Activated CD4-positive, alpha-beta T cell treated with anti-CD3 and anti-CD28 coated beads, Interleukin-2, Interleukin-4, amounts not matched to agents 100 ng/mL and 50 ng/mL, durations not matched to agents 16 hours and 8 hours (primary cell): ENCODE measurements around the gene DHRS12.
"Not testable (repeated sequence)": the region's sequence is repeated elsewhere in the genome, so short reads cannot be mapped to it uniquely, and the experiment has no call there.

Experiments
- DNase-seq: peaks from one replicate; pipeline ENCODE4 v3.0.0-alpha.2; 2020; ENCODE audit warnings: low spot score

DHRS12 gene

DNA sequence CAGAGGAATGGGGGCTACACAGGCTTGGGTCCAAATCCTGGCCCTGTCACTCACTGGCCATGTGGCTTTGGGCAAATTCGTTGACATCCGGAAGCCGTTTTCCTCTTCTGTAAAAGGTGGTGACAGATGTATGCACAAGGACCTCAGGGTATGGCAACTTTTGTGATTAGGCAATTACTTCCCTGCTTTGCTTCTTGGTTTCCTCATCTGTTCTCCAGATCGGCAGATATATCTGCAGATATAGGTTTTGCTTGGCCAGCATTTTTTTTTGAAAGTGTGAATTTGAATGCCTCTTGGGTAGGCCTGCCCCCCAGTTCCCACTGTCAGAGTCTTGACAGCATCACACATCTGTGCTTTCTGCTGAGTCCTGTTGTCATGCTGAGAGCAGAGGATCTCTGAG lies 23.3 kb upstream of the DHRS12 start:
- DNase-seq: no peak

DNA sequence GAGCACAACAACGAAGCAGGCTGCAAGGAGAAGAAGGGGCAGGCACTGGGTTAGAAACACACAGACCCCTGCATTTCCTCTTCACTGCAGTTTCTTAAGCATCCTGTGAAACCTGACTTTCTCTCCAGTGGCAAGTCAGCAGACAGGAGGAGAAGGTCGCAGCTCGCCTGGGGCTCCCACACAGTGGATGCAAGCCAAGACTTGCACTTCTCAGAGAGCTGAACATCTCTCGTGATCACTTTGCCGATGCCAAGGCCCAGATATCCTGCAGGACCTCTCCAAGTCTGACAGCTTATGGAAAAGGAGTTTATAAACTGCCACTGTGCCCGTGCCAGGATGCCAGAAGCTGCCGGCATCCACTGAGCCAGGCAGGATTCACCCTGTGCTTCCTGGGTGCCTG lies 22.6 kb upstream of the DHRS12 start:
- no peak for DNase-seq

DNA sequence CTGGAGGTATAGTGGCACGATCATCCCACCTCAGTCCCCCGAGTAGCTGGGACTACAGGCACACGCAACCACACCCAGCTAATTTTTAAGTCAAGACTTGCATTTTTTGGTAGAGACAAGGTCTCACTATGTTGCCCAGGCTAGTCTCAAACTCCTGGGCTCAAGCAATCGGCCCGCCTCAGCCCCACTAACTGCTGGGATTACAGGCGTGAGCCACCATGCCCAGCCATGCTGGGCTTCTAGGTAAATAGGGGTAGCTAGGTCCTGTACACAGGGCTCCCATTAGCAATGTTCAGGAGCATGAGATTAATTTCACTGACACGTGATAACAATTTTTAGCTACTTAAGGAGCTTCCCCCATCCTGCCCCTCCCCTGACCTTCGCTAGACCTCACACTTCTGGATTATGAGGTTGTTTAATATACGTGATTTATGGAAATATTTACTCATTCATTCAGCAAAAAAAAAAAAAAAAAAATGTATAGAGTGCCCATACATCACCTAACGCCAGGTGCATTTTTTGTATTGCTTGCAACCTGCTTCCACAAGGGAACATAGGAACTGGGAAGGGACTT lies 21.8 kb upstream of the DHRS12 start:
- no peak for DNase-seq

DNA sequence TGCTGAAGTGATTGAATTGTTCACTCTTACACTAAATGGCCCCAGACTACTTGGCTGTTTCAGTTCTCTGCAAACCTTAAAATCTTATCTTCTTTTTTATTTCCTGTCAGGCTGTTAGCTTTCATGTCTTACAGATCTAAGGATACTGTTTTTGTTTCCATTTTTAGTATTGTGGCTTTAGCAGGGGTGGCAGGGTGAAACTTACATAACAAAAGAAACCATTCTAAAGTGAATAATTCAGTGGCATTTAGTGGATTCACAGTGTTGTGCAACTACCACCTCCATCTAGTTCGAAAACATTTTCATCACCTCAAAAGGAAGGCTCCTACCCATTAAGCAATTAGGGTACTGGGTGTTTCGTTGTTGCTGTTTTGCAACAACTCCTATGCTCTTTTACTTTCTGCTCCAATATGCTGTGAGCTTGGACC lies 21.2 kb upstream of the DHRS12 start:
- DNase-seq: peak; percentile 76

DNA sequence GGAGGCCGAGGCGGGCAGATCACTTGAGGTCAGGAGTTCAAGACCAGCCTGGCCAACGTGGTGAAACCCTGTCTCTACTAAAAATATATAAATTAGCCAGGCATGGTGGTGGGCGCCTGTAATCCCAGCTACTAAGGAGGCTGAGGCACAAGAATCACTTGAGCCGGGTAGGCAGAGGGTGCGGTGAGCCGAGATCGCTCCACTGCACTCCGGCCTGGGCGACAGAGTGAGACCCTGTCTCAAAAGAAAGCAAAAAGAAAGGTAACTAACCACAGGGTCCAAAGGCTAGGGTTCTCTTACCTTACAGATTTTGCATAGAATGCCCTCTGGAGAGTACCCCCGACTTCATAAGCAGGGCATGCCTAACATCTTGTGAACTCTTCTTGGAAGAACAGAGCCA lies 20.7 kb upstream of the DHRS12 start:
- DNase-seq: not testable (repeated sequence)

DNA sequence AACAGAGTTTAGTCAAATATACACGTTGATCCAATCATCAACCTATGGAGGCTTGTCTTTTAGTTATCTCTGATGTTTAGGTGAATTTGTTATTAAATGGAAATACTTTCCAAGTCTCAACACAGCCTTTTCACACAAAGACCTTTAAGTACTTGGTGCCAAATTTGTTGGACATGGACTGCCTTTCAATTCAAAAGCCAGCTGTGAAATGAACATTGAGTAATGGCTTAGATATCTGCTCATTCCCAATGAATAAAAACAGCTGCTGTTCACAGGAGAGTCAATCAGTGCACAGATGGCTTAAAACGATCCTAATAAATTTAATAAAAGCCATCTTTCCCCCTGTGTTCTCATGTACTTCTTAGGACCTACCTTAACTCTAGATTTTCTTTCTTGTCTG lies 19.9 kb upstream of the DHRS12 start:
- DNase-seq: no peak

DNA sequence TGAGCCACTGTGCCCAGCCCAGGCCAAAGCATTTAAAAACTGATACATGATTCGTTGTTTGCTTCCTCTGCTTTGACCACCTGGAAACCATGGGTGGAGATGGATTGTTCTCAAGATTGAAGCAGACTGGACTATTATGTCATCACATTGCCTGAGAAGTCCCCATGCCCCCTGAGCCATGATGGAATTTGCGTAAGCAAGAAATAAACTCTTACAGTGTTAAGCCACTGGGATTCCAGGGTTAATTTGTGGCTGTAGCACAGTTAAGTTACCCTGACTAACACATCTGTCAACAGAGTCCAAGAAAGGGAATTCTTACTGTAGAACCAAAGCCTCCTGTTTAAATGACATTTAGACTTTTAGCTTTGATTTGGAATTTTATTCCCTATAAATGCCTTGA lies 19.4 kb upstream of the DHRS12 start:
- DNase-seq: no peak

DNA sequence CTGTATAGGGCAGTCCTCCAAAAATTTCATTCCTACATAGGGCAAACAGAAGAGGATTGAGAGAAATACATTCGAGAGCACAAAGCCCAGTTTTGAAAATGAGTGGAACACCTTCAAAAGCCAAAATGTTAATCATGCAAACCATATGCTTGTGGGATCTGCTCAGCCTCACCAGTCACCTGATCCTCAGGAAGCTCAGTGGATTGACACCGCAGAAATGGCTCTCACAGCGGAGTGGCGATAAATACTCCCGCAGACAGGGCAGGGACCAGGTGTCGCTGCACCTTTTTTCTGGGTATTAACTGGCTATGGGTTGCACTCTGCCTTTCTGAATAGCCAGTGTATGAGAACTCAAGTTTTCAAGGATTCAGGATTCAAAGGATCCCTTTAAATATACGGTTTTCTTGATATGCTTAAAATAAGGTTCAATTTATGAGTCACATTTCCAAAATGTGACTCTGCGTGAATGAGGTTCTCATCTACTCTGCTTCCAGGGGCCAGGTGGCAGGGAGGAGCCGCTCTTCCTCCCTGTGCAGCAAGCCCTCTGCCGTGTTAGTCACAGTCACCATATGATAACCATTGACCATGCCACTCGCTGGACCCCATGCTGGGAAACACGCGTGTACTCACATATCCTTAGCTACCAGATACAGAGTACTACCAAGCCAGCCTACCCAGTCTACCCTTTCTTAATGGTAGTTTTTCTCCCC lies 18.3 kb upstream of the DHRS12 start:
- DNase-seq: peak; percentile 35

DNA sequence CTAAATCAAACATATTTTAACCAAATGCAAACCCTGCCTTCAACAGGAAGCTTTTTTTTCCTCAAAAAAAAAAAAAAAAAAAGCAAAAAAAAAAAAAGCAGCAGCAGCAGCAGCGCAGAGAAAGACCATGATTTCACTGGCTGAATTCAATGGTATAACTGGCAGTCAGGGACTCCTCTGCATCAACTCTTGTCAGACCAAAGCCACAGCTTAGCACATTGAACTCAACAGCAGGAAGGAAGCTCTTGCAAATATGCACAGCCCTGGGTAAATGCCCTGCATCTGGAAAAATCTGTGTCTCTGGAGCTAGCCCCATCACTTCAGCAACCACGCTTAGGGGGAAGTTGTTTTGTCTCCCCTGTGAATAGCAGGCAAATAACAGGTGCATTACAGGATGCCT lies 17.6 kb upstream of the DHRS12 start:
- DNase-seq: peak; percentile 34

DNA sequence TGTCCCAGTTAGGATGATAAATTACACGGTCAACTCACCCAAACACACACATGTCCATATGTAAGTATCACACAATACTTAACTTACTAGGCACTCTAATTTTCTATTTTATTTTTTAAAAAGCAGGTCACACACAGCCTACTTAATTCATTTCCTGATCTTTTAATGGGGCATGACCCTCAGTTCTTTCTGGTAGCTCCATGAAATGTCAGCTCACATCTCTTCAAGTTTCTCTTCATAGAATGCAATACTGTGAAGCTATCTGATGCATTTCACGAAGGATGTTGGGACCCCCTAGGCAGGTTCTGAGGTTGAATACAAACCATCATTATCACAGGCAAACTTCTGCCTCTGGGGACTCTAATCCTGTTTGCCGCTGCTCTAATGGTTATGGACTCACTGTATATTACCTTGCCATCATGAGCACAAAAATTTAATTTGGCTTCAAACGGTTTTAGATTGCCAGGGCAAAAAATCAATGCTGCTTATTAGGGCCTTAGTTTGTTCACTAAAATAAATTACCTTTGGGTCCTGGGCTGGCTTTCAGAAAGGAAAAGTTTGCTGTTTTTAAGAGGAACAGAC lies 16.1 kb upstream of the DHRS12 start:
- no peak for DNase-seq

DNA sequence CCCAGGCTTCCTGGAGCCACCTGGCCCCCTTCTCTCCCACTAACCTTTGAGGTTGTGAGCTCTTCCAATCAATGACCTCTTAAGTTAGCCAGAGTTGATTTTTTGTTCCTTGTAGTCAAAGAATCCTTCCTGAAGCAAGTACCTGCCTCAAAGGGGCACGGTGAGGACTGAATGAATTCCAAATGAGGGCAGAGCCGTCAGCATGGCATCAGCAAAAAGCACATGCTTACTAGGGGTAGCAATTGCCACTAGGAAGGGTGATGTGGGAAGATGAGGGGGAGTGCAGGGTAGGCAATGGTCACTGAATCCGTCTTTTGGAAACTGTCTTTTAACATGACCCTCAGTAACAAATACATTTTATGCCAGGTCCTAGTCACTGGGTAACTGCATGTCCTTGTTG lies 15.6 kb upstream of the DHRS12 start:
- no peak for DNase-seq

DNA sequence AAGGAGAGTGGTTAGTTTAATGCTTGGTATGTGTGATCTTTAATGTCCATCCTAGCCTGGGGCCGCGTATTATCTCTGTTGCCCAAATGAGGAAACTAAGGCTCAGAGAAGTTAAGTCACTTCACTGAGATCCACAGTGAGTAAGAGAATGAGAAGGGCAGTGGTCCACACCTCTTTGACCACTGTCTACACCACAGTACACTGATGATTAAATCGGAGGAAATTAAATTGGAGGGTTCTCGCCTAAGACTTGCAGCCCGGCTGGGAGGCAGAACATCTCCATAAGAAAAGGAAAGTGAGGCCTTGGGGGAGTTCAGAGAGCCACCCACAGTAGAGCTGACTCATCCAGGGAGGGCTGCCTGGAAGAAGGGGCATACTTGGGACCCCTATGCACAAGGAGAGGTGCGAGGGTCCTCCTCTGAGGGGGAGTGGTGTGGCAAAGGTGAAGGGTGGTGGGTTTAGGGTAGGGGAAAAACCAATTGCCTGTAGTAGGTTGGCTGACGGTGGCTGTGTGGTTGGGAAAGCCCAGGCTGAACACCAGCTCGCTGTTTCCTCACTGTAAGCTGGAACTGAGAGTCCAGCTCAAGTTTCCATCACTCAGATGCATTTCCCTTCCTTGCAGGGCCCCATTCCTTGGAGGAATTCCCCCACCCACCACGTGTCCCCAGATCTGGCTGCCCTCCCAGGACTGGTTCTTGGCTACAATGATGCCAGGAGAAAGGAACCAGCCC lies 15.0 kb upstream of the DHRS12 start:
- no peak for DNase-seq

DNA sequence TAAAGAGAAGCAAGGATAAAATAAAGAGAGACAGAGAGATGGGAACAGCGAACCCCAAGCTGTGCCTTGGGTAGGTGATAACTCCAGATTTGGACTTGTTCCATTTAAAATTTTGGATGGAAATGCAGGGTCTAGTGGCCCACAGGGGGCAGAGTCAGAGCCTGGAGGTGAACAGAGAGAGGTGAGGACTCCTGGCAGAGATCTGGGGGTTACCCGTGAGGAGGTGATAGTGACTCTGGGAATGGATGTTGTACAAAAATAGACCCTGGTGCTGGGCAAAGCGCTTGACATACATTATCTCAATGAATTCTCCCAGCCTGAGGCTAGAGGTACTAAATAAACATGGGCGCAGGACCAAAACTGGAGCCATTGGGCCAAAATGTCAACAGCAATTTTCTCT lies 14.3 kb upstream of the DHRS12 start:
- DNase-seq: no peak

DNA sequence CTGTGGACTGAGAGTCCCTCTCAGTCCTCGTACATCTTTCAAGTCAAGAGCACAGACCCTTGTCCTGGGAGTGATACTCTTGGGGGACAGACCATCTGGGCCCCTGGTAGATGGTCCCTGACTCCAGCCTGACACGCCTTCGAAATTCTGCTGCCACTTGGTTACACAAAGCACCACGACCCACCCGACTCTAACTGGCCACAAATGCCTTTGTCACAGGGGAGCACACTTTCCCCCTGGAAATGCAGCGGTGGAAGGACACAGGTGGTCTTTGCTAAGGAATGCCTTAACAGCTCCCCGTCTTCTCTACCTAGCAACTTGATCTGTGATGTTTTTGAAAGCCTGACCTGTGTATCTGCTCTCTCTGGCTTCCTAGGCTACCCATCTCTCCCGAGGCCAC lies 13.8 kb upstream of the DHRS12 start:
- no peak for DNase-seq

DNA sequence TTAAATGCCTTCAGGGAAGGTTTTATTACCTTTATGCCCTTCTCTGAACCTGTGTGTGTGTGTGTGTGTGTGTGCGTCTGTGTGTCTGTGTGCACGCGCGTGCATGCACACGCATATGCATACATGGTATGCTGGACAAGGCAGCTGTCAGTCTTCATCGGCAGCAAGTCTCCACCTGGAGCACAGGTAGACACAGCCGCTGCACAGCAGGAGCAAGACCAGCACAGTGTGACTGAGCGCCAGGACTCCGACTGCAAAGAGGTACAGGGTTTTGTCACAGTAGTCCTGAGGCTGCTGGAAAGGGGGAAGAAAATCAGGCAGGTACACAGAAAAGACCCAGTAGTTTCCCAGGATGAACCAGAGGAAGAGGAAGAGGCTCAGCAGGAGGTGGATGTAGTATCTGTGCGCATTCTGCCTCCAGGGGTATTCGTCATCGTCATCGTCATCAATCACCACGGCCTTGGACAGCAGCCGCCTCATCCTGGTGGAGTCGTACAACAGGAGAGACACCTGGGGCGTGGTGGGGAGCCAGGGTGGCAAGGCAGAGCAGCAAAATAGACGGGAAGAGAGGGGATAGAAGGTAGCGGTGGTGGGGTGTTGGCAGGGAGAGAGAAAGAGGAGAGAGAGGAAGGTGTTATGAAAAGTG lies 12.8 kb upstream of the DHRS12 start:
- DNase-seq: no peak

DNA sequence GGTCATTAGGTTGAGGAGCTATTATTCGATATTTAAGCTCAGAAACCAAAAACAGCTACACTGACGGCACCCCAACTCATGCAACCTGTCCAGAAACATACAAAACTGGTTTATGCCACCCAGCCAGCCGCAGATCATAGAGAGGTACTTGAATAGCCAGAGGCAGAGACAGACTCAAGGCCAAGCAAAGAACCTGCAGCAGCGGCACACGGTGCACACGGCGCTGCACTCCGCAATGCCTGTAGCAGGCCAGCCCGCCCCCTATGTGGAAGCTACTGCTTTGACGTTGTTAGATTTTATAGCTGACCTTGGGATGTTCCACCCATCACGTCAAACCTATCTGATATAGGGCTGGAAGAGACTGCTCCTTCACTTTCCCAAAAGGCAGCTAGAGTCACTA lies 11.9 kb upstream of the DHRS12 start:
- DNase-seq: no peak

DNA sequence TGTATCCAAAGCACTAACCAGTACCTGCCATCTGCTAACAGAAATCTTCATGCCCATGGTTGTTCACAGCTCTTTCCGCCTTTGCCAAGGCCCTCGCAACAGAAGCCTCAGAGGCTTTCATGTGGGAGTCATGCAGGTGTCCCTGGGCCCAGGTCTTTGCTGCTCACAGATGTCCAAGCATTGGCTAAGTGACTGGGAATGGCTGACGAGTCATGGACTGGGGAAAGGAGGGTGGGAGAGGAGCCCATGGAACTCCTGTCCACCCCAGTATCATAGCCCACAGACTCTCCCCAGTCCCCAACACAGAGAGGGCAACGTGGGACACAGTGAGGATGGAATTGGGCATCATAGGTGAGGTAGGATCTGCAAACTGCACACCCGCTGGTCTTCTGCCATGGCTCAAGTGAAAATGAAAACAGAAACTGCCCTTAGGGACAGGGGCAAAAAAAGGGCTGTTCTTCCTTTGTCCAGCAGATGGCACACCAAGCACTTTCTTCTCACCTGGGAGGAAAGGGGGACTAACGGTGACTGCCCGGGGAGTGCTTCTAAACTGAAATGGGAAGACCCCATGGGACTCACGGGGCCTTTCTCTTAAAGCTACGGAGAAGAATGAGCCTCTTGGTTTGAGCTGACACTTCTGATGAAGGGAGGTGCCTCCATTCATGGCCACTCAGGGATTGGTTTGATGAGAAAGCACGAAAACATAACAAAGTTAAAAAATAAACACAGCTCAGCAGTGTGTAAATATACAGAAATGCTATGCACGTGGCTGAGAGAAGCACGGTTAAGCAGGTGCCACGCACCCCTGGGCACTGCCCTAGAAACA lies 11.1 kb upstream of the DHRS12 start:
- DNase-seq: peak; percentile 79

DNA sequence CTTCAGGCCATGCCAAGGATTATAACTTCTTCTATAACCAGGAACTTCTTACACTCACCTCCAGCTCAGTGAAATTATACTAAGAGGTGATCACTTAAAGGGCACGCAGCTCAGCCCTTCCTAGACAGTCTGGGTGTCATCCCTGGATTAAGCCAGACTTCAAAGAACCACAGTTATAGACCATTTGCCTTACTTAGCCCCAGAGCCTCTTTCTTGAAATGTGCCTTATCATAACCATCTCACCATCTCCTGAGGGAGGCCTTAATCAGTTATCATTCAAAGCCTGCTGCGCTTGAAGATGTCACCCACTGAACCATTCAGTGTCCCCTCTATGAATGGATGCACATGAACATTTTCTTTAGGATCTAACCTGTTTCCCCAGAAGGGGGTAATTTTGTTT lies 10.1 kb upstream of the DHRS12 start:
- DNase-seq: no peak

DNA sequence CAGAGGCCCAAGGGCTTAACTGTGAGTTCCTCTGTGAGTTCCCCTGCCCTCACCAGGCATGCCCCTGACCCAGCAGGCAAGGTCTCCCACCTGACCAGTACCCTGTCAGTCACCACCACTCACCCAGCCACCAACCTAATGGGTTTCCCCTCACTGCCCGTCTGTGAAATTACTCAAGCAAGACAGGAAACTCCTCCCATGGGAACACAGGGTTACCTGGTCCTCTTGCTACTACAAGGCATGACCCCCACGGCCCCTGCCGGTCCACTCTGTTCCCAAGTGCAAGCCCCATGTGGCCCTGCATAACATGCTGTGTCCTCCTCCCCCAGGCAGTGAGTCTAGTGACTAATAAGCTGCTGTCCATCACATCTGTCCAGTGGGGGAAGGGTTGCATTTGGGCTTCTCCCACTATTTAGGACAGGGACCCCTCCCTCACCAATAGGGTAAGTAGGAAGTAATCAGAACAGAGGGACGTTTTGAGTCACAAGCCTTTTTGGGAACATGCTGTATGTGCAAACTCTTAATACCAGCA lies 8.0 kb upstream of the DHRS12 start:
- DNase-seq: no peak

DNA sequence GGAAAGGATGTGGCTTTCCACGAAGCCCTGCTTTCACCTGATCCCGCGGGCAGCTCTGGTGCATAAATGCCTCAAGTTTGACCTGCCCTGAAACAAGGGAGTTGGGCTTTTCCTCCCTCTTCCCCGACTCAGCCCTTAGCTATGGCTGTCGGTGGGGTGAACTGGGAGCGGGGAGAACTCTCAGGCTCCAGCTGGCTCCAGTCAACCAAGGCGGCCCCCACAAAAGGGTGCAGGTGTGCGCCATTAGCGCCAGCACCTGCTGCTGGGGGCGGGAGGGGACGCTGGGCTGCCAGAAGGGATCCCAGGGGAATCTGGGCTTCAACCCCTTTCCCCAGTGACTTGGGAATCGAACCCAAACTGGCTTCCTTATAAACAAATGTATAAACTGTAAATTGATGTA lies 7.1 kb upstream of the DHRS12 start:
- no peak for DNase-seq

DNA sequence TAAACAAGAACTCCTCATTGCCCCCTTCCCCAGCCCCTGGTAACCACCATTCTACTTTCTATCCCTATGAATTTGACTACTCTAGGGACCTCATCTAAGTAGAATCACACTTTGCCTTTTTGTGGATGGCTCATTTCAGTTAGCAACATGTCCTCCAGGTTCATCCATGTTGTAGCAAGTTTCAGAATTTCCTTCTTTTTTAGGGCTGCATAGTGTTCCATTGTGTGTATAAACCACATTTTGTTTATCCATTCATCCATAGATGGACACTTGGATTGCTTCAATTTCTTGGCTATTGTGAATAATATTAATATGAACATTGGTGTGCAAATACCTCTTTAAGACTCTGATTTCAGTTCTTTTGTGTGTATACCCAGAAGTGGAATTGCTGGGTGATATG lies 4.8 kb upstream of the DHRS12 start:
- DNase-seq: no peak

DNA sequence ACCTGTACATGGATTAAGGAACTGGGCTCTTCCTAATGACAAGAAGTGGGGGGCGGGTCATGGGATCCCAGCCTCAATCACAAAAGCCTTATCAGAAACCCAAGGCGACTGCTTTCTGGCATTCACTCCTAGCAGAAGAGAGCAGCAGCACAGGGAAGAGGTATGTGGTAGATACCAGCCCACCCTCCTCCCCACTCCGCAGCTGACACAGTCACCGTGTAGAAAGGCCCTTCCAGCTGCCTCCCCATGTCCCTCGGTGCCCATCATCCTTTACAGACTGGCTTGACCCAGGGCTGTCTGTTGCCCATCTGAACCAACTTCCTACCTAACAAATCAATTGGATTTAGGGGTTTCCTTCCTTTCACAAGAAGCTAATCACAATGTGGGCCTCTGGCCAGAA lies 3.1 kb upstream of the DHRS12 start:
- DNase-seq: no peak
